Fibroblast of the aortic adventitia (primary cell): Measurements from ENCODE around the gene ADAMTSL5. TPM values are rescaled to one million over a fixed set of nuclear protein-coding genes. Genes with fewer than 3 reads are reported as not detected.
"Not testable (repeated sequence)": the region's sequence is repeated elsewhere in the genome, so short reads cannot be mapped to it uniquely, and the experiment has no call there.

Experiments used
- DNase-seq: peaks from one replicate; pipeline ENCODE4 v3.0.0-alpha.2; 2010; ENCODE audit warnings: low read depth
- H3K4me3 ChIP-seq: 2 replicates; pipeline ENCODE4 v1.5.1; 2011; ENCODE audit warnings: low read depth, mild to moderate bottlenecking, control low read depth, low read length, moderate library complexity
- total RNA-seq: library from RNA; depleted of rRNA; stranded (reverse); fragments of >200 nt; gene quantifications from 2 replicates; pipeline ENCODE4 v1.2.3, GENCODE V29; 2012; ENCODE audit warnings: low replicate concordance
- TF ChIP-seq, protein P1 (sequence below): IDR thresholded peaks from 2 replicates; pipeline ENCODE4 v1.5.1; 2011; ENCODE audit warnings: mild to moderate bottlenecking, low read length, control low read depth, inconsistent platforms; ENCODE audit not compliant: insufficient read depth

ADAMTSL5 gene
- total RNA-seq, 1 donor = 4.2 TPM

DNA sequence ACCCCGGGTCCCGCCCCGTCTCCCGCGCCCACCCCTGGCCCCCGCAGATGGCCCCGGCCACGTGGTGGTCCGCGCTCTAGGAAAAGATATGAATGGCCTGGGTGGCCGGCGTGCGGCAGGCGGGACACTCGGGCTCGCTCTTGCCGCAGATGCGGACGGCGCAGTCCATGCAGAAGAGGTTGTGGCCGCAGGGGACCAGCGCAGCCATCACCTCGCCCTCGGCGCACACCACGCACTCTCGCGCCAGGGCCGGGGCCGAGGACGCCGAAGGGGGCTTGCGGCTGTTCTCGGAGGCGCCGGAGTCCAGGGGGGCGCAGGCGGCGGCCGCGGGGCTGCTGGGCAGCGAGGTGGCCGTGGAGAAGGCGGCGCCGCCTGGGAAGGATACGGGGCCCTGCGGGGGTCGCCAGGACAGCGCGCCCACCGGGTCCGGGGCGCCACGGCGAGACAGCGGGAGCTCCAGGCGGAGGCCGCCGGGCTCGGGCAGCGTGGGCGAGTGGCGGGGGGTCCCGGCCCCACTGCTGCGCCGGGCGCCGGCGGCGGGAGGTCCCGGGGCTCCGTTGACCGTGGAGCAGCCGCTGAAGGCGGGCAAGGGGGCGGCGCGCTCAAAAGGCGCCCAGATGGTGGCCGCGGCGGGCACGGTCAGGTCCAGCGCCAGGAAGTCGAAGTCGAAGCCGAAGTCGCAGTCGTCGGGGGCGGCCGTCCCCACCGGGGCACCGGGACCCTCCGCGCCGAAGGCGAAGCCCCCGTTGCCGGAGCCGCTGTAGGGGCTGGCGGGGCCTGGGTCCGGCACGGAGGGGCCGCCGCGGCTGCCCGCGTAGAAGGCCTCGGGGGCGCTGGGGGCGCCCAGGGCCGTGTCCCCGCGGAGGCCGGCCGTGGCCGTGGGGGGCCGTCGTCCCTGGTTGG lies 42.9 kb upstream of the ADAMTSL5 start:
- no peak overlapping the region for H3K4me3 ChIP-seq
- no peak for DNase-seq
- TF ChIP-seq, protein P1, sequence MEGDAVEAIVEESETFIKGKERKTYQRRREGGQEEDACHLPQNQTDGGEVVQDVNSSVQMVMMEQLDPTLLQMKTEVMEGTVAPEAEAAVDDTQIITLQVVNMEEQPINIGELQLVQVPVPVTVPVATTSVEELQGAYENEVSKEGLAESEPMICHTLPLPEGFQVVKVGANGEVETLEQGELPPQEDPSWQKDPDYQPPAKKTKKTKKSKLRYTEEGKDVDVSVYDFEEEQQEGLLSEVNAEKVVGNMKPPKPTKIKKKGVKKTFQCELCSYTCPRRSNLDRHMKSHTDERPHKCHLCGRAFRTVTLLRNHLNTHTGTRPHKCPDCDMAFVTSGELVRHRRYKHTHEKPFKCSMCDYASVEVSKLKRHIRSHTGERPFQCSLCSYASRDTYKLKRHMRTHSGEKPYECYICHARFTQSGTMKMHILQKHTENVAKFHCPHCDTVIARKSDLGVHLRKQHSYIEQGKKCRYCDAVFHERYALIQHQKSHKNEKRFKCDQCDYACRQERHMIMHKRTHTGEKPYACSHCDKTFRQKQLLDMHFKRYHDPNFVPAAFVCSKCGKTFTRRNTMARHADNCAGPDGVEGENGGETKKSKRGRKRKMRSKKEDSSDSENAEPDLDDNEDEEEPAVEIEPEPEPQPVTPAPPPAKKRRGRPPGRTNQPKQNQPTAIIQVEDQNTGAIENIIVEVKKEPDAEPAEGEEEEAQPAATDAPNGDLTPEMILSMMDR = no peak

DNA sequence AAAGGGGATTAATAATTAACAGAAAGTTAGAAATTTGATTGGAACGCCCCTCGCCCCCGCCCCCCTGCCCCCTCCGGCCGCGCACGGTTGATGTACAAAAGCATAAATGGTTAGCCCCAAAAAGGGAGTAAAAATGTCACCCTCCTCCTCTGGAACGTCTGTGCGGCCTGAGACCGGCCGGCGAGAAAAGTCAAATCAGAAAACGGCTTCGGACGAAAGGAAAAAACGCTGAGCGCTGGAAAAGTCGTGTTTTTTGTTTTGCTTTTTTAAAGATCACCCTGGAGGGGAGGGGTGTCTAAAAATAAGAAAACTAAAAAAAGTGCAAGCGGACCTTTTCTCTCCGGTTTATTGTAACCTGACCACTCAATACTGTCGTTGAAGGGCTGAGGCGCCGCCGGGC lies 42.1 kb upstream of the ADAMTSL5 start:
- no peak for DNase-seq
- no peak overlapping the region for H3K4me3 ChIP-seq
- TF ChIP-seq, protein P1 = no peak

DNA sequence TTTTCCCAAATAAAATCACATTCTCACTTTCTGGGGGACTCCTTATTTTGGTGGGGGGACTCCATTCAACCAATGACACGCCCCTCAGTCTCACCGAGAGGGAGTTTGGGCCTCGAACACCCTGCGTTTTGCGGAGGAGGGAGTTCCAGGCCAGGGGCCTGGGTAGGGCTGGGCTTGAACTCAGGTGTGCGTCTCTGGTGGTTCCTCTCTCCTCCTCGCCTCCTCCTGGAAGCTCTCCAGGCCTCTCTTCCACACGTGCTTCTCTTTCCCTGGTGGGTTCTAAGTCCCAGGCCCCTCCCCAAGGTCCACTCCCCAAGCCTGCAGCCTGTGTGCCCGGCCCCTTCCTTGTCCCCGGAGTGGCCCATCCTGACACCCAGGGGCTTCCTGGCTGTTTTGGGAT lies 40.6 kb upstream of the ADAMTSL5 start:
- DNase-seq = no peak
- TF ChIP-seq, protein P1 = no peak
- no peak overlapping the region for H3K4me3 ChIP-seq

DNA sequence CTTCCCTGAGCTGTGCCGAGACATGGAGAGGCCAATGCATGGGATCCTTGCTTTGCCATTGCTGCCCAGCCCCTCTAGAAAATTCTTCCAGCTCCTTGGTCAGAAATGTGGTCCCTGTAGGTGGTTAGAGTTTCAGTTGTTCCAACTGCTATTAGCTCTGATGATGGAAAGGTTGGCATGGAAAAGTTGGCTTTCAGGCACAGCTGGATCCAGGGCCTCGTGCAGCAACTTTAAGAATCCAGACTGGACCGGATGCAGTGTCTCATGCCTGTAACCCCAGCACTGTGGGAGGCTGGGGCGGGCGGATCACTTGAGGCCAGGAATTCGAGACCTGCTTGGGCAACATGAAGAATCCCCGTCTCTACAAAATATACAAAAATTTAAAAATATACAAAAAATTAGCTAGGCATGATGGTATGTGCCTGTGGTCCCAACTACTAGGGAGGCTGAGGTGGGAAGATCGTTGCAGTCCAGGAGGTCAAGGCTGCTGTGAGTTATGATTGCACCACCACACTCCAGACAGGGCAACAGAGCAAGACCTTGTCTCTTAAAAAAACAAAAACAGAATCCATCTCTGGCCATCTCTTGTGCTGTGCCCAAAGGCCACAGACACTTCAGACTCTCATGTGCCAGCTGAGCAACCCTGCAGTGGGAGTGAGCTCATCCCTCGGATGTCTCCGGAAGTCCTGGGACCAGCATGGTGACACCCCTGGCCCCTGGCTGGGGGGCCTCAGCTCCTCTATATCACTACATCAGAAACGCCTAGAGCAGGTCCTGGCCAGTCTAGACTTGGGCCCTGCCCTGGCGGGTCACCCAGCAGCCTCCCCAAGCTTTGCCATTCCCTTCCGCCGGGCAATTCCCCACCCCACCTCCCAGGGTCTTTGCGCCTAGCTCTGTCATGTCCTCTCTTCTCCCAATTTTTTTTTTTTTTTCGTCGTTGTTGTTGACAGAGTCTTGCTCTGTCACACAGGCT lies 38.5 kb upstream of the ADAMTSL5 start:
- TF ChIP-seq, protein P1 = no peak
- no peak for DNase-seq
- H3K4me3 ChIP-seq = no peak overlapping the region

DNA sequence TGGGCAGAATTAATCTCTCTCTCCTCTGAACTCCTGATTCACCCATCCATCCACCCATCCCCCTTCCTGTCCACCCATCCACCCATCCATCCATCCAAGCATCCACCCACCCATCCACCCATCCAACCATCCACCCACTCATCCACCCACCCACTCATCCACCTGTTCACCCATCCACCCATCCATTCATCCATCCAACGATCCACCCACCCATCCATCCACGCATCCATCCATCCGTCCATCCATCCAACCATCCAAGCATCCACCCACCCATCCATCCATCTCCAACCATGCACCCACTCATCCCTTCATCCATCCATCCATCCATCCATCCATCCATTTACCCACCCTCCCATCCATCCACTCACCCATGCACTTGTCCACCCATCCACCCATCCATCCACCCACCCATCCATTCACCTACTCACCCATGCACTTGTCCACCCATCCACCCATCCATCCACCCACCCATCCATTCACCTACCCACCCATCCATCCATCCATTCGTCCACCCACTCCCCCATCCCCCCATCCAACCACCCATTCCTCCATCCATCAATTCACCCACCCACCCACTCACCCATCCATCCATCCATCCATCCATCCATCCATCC lies 36.6 kb upstream of the ADAMTSL5 start:
- no peak overlapping the region for H3K4me3 ChIP-seq
- no peak for DNase-seq
- TF ChIP-seq, protein P1 = no peak

DNA sequence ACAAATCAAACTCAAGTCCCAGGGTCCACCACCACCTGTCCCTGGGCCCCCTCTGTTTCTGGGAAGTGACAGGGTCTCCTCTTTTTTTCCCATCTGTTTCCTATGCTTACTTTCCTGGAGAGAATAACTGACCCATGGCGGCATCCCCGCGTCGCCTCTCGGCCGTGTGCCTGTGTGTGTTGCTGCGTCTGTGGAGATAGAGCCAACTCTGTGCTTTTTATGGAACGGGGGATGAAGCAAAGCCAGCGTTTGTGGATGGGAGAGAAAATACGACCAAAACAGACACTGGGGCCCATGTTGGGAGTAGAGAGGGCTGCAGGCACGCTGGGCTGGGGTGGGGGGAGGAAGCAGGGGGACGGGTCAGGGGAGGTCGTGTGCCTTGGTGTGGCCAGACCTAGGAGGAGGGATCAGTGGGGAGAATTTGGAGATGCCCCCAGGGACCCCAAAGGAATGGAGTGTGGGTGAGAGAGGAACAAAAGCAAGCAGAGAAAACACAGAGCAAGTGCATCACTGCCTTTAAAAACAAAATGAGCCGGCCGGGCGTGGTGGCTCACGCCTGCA lies 27.6 kb upstream of the ADAMTSL5 start:
- TF ChIP-seq, protein P1 = no peak
- no peak overlapping the region for H3K4me3 ChIP-seq
- peak; percentile 2 for DNase-seq

DNA sequence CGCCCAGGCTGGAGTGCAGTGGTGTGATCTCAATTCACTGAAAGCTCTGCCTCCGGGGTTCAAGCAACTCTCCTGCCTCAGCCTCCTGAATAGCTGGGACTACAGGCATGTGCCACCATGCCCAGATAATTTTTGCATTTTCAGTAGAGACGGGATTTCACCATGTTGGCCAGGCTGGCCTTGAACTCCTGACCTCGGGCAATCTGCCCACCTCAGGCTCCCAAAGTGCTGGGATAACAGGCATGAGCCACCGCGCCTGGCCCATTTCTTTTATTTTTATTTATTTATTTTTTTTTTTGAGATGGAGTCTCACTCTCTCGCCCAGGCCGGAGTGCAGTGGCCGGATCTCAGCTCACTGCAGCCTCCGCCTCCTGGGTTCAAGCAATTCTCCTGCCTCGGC lies 26.9 kb upstream of the ADAMTSL5 start:
- DNase-seq = not testable (repeated sequence)

More for the DNA sequence above, 26.9 kb upstream of the ADAMTSL5 start:
- H3K4me3 ChIP-seq = not testable (repeated sequence)
